HG03095 (cell line): Measurements from ENCODE around the gene RBMXL2.

Experiments
- ATAC-seq: cut with Tn5 transposase; IDR thresholded peaks from one replicate; pipeline ENCODE4 v1.9.1; 2021; ENCODE audit warnings: moderate library complexity; ENCODE audit not compliant: unreplicated experiment

Gene RBMXL2

DNA sequence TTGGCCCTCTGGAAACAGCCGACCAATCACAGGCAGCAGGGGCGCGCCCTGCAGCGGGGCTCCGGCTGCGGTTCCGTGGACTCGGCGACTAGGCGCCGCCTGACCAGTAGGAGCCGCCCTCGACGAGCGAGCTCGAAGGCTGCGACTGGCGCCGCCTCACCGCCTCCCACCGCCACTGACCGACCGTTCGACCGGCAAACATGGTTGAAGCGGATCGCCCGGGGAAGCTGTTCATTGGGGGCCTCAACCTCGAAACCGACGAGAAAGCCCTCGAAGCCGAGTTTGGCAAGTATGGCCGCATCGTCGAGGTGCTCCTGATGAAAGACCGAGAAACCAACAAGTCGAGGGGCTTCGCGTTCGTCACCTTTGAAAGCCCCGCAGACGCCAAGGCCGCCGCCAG lies at the start of gene RBMXL2:
RBMXL2 (plus strand) TSS at position 78 of the 400 bp plus-strand sequence; CDS start at position 201, 123 bp downstream.
- no peak for ATAC-seq

DNA sequence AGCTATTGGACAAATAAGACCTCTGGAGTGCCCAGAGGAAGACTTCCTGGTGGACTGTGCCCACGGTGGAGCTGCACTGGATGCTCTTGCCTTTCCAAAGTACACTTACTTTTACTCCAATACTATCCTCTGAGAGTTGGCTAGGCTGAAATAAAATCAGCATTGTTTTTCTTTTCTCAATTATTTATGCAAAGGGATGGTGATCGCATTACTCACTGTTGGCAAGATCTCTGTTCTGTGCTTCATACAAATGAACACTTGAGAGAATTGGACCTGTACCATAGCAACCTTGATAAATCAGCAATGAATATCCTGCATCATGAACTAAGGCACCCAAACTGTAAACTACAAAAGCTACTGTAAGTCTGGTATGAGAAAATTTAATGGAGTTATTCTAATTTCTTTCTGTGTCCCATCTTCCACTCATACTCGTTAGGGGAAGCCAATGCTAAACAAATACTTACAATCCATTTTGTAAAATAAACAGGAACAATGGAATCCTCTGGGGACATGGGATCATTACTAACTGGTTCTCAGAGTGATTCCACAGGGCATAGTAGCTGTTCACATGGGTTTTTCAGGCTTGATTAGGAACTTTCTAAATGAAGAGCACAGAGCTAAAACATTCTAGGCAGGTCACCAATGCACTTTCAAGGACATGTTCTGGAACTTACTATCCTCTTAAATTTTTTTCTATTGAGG lies 42.2 kb upstream of the RBMXL2 start:
- no peak for ATAC-seq

DNA sequence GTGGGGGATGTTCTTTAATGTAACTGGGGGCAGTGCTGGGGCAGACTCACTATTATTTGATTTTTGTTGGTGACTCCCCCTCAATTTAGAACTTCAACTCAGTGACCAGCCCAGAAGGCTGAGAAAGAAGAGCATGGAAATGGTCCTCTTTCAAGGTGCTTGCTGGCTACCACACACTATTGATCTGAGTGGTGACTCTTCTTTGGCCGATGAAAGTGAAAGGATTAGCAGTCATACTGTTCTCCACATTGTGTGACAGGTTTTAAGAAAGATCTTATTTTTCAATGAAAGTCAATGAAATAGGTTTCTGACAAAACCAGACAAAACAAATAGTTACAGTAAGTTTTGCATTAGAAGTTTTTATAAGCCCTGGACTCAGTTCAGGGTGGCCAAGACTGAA lies 38.6 kb upstream of the RBMXL2 start:
- ATAC-seq: no peak

DNA sequence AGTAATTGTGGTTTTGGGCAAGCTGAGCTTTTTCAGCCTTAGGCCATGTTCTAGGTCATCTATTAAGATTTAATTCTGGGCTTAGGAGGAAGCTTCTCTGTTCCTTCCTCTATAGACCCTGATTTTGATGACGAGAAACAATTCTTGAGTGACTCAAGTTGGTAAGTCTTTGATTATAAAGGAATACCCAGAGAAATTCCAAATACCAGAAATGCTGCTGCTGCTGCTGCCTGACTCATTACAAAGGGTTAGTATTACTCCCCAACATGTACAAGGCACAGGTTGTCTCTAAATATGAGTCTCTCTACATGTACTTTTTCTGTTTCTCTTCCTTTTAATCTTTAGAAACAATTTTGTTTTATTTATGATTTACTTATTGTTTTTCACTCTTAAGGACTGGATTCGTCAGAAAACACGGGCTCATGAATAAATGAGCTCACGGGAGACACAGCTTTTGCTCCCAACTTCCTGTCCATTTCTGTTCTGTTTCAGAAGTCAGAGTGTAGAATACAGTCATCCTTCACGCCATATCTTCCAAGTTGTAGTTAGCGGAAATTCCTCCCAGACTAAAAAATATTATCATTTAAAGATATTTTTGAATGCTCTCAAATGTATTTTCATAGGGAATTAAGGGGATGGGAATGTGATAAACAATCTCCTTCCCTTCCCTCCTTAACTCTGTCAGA lies 31.8 kb upstream of the RBMXL2 start:
- no peak for ATAC-seq

DNA sequence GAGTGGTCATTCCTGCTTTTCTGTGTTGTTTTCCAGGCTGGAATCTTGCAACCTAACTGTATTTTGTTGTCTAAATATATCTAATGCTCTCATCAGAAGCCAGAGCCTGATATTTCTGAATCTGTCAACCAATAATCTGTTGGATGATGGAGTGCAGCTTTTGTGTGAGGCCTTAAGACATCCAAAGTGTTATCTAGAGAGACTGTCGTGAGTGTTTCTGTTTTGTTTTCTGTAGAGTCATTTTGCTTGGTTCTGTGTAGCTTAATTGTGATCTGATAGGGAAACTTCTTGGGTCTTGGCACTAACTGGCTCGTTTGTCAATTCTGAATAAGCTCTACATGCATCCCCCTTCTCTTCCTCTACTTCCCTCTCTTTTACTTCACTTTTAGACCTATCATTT lies 31.2 kb upstream of the RBMXL2 start:
- ATAC-seq: no peak

DNA sequence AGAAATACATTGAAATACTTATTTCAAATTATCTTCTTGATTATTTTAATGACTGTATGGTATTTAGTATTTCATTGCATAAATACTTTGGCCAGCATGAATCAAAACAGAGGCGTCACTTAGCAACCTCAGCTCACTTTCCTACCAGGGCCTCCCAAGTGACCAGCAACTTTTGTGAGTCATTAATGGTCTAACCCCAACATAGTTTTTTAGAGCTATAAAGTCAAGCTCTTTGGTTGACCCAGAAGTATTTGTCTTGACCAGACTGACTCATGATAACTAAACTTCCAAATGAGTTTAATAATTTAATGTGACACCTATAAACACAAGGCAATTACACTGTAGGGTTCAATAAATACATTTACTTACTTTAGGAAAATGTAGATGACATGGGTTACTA lies 27.9 kb upstream of the RBMXL2 start:
- ATAC-seq: no peak

DNA sequence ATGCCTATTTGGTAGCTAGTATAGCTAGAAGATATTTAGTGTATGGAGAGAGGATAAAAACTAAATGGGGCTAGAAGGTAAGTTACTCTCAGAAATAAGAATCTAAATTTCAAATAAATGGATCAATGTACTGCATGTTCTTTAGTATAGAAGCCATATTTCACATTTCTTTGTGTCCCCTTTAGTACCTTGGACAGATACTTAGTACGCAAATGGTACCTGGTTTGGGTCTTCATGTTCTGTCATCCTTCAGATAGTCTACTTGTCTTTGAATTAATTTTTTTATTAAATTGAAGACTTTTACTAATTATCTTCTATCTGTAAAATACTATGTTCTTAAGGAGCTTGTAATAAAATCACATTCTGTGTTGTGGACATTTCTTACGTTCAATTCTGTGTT lies 26.3 kb upstream of the RBMXL2 start:
- no peak for ATAC-seq

DNA sequence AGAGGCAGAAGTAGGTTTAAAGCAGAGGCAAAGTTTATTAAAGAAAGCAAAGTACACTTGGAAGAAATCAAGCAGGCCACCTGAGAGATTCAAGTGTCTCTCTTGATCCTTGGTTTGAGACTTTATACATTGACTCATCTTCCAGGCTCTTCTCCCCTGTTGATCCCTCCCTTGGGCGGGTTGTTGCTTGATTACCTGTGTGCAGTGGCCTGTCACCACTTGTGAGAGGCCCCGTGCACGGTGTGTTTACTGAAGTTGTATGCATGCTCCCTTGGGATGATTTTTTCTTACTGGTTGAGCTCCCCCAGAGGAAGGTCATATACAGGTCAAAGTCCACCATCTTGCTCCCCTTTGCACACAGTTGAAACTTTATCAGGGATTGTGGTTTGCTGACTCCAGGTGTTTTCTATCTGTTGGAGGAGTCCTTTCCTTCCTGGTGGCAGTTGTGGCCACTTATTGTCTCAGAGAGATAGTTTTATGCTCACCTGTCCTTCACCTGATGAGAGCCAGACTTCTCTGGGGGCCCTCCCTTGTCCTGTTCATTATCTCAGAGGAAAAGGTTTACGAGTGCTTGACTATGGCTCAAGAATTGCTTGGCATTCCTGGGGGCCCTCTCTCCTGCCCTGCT lies 16.3 kb upstream of the RBMXL2 start:
- ATAC-seq: no peak

DNA sequence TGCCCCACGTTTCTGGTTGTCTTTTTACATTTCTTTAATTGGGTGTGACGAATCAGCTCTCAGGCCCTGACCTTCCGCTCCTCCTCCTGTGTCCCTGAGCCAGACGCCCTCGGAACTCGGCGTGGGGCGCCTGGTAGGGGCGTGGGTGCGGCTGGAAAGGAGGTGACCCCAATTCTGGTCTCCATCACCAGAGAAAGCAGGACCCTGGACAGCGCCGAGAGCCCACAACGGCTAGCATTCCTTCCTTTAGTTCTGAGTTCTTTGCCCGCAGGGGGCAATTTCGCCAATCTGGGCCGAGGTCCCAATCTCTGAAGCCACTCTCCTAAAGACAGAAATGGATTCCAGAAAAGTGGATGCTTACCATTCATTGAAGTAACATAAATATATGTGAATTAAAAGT lies 11.7 kb upstream of the RBMXL2 start:
- no peak for ATAC-seq

DNA sequence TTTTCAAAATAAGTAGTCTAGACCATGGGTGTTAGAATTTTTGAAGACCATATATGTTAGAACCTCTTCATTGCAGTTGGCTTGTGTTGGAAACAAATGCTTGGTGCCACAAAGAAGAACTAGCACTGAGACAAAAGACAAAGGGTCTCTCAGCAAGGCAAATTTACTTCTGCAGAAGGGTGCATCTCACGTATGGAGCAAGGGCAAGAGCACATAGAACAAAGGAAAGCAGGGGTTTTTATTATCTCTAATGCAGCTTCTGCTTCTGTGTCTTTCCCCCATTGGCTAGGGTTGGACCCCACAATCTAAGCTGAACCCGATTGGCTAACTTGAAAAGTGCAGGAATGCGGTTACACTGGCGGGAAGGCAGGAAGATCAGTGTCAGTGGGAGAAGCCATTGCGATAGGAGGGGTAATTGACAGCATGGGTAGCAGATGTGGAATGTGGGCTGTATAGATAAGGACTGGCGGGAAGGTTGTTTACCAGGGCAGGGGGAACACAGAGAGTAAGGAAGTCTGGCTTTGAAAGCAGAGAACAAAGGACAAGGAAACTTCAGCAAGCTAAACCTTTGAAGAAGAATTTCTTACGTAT lies 9.2 kb upstream of the RBMXL2 start:
- no peak for ATAC-seq

DNA sequence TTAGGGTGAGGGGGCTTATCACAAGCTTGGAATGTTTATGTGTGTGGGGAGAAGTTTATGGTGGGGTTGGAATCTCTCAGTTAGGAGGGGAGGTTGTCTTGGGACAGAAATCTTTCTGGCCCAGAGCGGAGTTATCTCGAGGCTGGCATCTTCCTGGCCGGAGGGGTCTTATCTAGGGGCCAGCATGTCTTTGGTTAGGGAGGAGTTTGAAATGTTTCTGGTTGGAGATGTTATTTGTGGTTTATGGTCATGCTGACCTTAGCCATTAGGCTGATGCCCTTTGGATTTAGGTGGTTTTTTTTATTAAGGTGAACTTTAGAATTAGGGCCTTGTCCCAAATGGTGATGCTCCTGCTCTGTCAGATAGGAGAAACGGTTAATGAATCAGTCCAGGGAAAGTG lies 7.9 kb upstream of the RBMXL2 start:
- no peak for ATAC-seq

DNA sequence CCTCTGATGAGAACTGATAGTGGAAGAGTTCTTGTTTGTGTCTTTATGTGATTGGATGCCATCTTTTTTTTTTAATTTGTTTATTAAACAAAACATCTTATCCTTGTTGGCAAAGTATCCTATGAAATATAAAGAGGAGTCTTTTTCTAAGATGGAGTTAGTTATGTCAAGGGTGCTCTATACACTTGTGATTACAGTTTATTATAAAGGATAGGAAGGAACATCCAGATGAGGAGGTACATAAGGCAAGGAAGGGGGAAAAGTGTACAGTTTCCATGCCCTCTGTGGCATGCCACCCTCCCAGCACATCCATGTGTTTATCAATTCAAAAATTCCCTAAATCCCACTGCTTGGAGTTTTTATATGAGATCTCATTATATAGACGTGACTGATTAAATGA lies 7.4 kb upstream of the RBMXL2 start:
- no peak for ATAC-seq

DNA sequence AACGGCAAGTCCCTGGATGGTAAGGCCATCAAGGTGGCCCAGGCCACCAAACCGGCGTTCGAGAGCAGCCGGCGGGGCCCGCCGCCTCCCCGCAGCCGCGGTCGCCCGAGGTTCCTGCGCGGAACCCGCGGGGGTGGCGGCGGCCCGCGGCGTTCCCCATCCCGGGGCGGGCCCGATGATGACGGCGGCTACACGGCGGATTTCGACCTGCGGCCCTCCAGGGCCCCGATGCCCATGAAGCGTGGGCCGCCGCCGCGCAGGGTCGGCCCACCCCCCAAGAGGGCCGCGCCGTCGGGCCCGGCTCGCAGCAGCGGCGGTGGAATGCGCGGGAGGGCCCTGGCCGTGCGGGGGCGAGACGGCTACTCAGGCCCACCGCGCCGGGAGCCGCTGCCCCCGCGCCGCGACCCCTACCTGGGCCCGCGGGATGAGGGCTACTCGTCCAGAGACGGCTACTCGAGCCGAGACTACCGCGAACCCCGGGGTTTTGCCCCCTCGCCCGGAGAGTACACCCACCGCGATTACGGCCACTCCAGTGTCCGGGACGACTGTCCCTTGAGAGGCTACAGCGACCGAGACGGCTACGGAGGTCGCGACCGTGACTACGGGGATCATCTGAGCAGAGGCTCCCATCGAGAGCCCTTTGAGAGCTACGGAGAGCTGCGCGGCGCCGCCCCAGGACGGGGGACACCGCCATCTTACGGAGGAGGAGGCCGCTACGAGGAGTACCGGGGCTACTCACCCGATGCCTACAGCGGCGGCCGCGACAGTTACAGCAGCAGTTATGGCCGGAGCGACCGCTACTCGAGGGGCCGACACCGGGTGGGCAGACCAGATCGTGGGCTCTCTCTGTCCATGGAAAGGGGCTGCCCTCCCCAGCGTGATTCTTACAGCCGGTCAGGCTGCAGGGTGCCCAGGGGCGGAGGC lies 792 bp downstream of the RBMXL2 start:
- ATAC-seq: no peak

DNA sequence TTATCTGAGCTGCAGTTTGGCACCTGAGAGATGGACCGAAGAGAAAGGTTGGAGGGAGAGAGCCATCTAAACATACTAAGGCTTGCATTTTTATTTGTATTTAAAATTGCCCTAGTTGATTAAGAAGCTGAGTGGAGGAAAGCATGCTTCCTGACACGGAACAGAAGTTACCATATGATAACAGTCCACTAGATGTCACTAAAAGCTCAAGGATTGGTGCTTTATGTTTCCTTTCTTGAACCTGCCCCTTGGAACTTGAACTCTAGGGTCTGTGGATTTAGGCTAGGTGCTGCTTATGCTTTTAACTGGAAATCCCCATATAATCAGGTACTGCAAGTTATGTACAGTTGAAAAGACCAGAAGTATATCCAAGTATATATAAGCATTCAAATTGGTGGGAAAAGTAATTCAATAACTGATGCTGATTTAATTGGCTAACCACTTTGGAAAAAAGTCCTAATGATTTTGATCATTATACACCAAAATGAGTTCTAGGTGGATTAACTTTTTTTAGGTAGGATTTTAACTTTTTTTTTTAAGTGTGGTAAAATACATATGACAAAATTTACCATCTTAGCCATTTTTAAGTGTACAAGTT lies 9.5 kb downstream of the RBMXL2 start:
- ATAC-seq: no peak

DNA sequence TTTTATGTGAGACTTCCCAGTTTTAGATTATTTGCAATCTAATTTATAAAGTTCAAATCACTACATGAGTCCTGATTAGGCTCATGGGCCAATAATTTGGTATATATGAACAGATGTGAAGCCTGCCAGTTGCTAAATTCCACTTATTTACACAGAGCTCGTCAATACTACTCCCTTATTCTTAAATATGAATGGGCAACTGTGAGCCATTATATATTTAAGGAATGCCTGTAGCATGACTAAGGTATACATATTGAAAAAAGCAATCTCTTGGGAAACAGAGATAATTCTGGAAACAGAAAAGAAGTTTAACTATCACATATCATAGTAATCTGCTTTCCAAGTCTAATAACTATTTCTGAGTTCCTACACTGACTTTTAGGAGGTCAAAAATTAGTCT lies 27.0 kb downstream of the RBMXL2 start:
- no peak for ATAC-seq

DNA sequence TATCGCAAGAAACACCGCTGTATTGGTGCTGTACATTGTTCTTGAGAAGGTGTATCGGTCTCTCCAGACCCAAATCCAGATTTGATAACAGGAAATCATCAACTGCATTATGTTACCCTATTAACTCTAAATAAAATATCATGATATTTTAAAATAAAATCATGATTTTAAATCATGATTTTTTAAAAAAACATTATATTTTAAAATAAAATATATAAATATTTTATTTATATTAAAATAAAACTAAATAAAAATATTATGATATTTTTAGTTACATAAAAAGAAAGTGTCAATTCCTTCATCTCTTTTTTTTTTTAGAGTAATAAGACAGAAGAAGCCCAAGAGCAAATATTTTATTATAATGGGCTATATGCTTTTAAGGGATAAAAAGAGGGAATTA lies 27.6 kb downstream of the RBMXL2 start:
- no peak for ATAC-seq

DNA sequence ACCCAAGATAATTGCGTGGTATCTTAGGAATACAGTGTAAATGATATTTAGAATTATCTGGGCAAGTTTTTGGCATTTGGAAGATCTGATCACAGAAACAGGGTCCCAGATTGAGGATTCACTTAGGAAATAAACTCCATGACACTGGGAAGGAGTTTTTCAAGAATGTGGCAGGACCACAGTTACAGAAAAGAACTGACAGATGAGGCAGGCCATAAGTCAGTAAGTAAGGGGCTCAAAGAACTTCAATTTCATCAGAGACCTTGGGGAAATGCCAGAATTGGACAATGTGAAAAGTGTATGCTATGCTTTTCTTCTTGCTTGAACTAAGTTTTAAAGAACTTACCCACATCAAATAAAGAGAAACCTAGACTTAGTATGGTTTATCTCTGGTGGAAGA lies 49.3 kb downstream of the RBMXL2 start:
- ATAC-seq: no peak
